Measurements from ENCODE around the gene KCNIP3.
A peak's percentile ranks its signal among the peaks of the same experiment; 100 is the strongest.

KCNIP3 gene

GRCh38 chr2:95314964-95315611 is 17.9 kb downstream of the KCNIP3 start:
- DNase-seq = peak; percentile 68 to 74

GRCh38 chr2:95315801-95316411 is 18.8 kb downstream of the KCNIP3 start:
- DNase-seq = no peak

- DNase-seq = no peak
These were observed 19.4 kb downstream of the KCNIP3 start for GRCh38 chr2:95316466-95317122.

- no peak for DNase-seq
These were observed 20.0 kb downstream of the KCNIP3 start for GRCh38 chr2:95317123-95317500.

GRCh38 chr2:95317665-95318425 is 20.7 kb downstream of the KCNIP3 start:
- no peak for DNase-seq

- DNase-seq = no peak
These were observed 21.5 kb downstream of the KCNIP3 start for GRCh38 chr2:95318431-95319220.

GRCh38 chr2:95319481-95320343 is 22.6 kb downstream of the KCNIP3 start:
- DNase-seq = no peak

- no peak for DNase-seq
These were observed 23.2 kb downstream of the KCNIP3 start for GRCh38 chr2:95320344-95320712.

GRCh38 chr2:95320986-95321767 is 24.0 kb downstream of the KCNIP3 start:
- DNase-seq = no peak

- DNase-seq = no peak
These were observed 26.4 kb downstream of the KCNIP3 start for GRCh38 chr2:95323347-95324155.

GRCh38 chr2:95325026-95325425 is 27.9 kb downstream of the KCNIP3 start:
- no peak for DNase-seq

- no peak for DNase-seq
These were observed 28.7 kb downstream of the KCNIP3 start for GRCh38 chr2:95325590-95326432.

GRCh38 chr2:95326433-95327140 is 29.4 kb downstream of the KCNIP3 start:
- no peak for DNase-seq

- no peak for DNase-seq
These were observed 30.7 kb downstream of the KCNIP3 start for GRCh38 chr2:95327861-95328260.

- no peak for DNase-seq
These were observed 31.4 kb downstream of the KCNIP3 start for GRCh38 chr2:95328358-95329125.

- DNase-seq = no peak
These were observed 32.3 kb downstream of the KCNIP3 start for GRCh38 chr2:95329401-95329800.

Measured in hippocampal formation (tissue), 2 donors.